Measurements from ENCODE around the gene UXT. TPM values are rescaled to one million over a fixed set of nuclear protein-coding genes. Genes with fewer than 3 reads are reported as not detected.

UXT gene
- total RNA-seq, 1 experiment from 2014 or later, result 68.6 TPM

- TF ChIP-seq, protein P1, sequence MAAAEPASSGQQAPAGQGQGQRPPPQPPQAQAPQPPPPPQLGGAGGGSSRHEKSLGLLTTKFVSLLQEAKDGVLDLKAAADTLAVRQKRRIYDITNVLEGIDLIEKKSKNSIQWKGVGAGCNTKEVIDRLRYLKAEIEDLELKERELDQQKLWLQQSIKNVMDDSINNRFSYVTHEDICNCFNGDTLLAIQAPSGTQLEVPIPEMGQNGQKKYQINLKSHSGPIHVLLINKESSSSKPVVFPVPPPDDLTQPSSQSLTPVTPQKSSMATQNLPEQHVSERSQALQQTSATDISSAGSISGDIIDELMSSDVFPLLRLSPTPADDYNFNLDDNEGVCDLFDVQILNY (CRISPR knock-in tag; IDR thresholded peaks at IDR 0.05), result no peak
Observed at GRCh38 chrX:47632666-47633065, 26.3 kb downstream of the UXT start (continued).

GRCh38 chrX:47631676-47632075, 27.3 kb downstream of the UXT start:
- Mint-ChIP-seq H3K4me3 (no peak overlapping the region), H3K27ac (no peak overlapping the region), H3K36me3 (peaks cover 2% of the 10 kb centered on the region), H3K27me3 (ENCODE audit: low read depth) (no peaks in the 10 kb centered on the region; the same call in 1 of the 2 replicates), H3K9me3 (no peaks in the 10 kb centered on the region), H3K4me1 (peaks cover 12% of the 10 kb centered on the region)
- DNase-seq (ENCODE audit: low spot score) (no peak), ATAC-seq (no peak)
- CTCF ChIA-PET, result interaction anchor here (1.4 to 2.0 kb wide), 2 partner anchors 13 to 62 kb away, joined by 3 to 9 read pairs; no protein-coding TSS in a partner anchor
- POLR2A ChIA-PET, result no interaction called here
- TF ChIP-seq IRF1 (CRISPR knock-in tag; IDR thresholded peaks at IDR 0.05) (no peak), SMAD3 (CRISPR knock-in tag; IDR thresholded peaks at IDR 0.05; ENCODE audit: borderline replicate concordance) (no peak), MAX (CRISPR knock-in tag; IDR thresholded peaks at IDR 0.05) (no peak), GRHL2 (CRISPR knock-in tag; IDR thresholded peaks at IDR 0.05; ENCODE audit: insufficient replicate concordance, severe bottlenecking) (no peak), CBFB (CRISPR knock-in tag; IDR thresholded peaks at IDR 0.05; ENCODE audit: low read depth) (no peak), RELA (CRISPR knock-in tag; IDR thresholded peaks at IDR 0.05; ENCODE audit: borderline replicate concordance) (no peak), FOXJ3 (CRISPR knock-in tag; IDR thresholded peaks at IDR 0.05; ENCODE audit: borderline replicate concordance) (no peak), CREB1 (CRISPR knock-in tag; IDR thresholded peaks at IDR 0.05) (no peak), AR (CRISPR knock-in tag; IDR thresholded peaks at IDR 0.05) (no peak), ZSCAN18 (CRISPR knock-in tag; IDR thresholded peaks at IDR 0.05) (no peak)
- TF ChIP-seq, protein P2, sequence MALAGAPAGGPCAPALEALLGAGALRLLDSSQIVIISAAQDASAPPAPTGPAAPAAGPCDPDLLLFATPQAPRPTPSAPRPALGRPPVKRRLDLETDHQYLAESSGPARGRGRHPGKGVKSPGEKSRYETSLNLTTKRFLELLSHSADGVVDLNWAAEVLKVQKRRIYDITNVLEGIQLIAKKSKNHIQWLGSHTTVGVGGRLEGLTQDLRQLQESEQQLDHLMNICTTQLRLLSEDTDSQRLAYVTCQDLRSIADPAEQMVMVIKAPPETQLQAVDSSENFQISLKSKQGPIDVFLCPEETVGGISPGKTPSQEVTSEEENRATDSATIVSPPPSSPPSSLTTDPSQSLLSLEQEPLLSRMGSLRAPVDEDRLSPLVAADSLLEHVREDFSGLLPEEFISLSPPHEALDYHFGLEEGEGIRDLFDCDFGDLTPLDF (CRISPR knock-in tag; IDR thresholded peaks at IDR 0.05), result no peak
- TF ChIP-seq, protein P3, sequence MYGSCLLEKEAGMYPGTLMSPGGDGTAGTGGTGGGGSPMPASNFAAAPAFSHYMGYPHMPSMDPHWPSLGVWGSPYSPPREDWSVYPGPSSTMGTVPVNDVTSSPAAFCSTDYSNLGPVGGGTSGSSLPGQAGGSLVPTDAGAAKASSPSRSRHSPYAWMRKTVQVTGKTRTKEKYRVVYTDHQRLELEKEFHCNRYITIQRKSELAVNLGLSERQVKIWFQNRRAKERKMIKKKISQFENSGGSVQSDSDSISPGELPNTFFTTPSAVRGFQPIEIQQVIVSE (CRISPR knock-in tag; IDR thresholded peaks at IDR 0.05; ENCODE audit: borderline replicate concordance), result no peak
- TF ChIP-seq, protein P4, sequence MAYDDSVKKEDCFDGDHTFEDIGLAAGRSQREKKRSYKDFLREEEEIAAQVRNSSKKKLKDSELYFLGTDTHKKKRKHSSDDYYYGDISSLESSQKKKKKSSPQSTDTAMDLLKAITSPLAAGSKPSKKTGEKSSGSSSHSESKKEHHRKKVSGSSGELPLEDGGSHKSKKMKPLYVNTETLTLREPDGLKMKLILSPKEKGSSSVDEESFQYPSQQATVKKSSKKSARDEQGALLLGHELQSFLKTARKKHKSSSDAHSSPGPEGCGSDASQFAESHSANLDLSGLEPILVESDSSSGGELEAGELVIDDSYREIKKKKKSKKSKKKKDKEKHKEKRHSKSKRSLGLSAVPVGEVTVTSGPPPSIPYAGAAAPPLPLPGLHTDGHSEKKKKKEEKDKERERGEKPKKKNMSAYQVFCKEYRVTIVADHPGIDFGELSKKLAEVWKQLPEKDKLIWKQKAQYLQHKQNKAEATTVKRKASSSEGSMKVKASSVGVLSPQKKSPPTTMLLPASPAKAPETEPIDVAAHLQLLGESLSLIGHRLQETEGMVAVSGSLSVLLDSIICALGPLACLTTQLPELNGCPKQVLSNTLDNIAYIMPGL (CRISPR knock-in tag; IDR thresholded peaks at IDR 0.05), result no peak

Data from WTC11 (cell line).